NB4 (cell line): Measurements from ENCODE around the gene TMCO4.

Experiments
- CTCF ChIP-seq: IDR thresholded peaks from one replicate; pipeline ENCODE4 v1.5.1; 2012; ENCODE audit warnings: low read depth, low read length
- MAX ChIP-seq: IDR thresholded peaks from 2 replicates; pipeline ENCODE4 v1.6.1; 2011; ENCODE audit warnings: low read depth, low read length
- POLR2A ChIP-seq: IDR thresholded peaks from 2 replicates; pipeline ENCODE4 v1.6.1; 2011; ENCODE audit warnings: mild to moderate bottlenecking; ENCODE audit not compliant: insufficient read length; ENCODE audit errors: extremely low read depth

- no peak for TF ChIP-seq POLR2A
- TF ChIP-seq CTCF: no peak
- no peak for TF ChIP-seq MAX
Observed at GRCh38 chr1:19658186-19658585, 141.5 kb downstream of the TMCO4 start.
